GM21786 (cell line): Measurements from ENCODE around the gene CNDP2.

Experiments used
- ATAC-seq: cut with Tn5 transposase; IDR thresholded peaks from one replicate; pipeline ENCODE4 v1.9.1; 2021; ENCODE audit not compliant: unreplicated experiment

CNDP2 gene

DNA sequence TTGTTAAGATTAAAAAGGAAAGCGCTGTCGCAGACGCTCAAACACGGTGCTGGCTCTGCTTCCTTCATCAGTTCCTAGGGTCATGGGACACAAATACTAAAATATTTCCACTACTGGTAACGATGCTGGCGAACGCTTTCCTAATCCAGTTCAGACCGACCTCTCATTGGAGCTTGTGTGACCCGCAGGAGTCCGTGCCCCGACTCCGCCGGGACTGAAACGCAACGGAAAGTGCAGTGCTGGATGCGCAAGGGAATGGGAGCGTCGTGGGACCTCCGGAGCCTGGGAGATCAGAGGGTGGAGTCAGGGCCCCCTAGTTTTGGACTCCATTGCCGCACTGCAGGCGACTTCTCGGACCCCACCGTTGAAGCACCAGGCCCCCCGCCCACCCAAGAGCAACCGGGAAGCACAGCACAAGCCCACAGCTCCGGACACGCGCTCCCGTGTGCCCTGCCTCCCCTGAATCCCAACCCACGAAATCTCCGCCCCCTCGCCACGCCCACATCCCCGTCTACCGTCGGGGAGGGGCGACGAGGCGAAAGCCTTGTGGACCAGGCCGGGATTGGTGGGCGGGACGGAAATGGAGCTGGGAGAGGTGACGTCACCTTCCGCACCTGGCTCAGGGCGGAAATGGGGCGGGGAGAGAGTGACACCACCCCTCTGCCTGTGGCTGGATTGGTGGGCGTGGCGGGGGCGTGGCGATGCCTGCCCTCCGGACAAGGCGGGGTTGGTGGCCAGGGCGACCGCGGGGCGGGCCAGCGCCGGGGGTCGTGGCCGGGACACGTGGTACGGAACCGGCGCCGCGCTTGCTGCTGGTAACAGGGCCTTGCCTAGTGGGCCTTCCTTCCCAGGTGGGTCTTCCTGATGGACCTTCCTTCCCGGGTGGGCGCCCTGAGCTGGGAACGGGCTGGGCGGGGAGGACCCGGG, at the start of gene CNDP2:
CNDP2 (plus strand) TSS at position 783 of the 927 bp plus-strand sequence. CDS start 3,611 bp downstream, outside the sequence.
- ATAC-seq, result peak; percentile 64

DNA sequence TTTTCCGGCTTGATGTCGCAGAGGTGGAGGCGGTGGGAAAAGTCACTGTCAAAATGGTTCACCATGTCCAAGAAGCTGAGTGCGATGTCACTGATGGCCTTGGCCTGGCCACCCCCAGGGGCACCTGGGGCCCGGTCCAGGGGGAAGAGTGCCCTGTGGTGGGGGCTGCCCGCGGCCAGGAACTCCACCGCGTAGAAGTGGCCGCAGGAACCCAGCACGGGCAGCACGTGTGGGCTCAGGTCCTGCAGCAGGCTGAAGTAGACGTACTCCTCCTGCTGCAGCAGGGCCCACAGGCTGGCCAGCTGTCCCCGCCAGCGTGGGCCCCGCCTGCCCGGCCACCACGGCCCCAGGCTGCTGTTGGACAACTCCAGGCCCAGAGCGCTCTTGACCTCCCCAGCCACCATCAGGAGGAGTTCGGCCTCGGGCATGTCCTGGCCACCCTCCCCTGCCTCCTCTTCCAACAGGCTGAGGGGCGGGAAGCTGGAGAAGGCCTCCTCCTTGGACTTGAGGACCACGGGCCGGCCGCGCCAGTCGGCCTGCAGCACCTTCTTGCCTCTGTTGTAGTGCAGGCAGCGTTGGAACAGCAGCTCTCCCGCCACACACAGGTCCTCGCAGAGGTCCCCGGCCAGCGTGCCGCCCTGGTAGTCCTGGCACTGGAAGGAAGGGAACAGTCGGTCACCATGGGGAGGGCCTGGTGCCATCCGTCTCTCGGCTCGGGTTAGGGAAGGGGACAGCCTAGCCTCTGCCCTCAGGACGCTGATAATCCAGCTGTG, 49.3 kb upstream of the CNDP2 start:
- no peak for ATAC-seq

DNA sequence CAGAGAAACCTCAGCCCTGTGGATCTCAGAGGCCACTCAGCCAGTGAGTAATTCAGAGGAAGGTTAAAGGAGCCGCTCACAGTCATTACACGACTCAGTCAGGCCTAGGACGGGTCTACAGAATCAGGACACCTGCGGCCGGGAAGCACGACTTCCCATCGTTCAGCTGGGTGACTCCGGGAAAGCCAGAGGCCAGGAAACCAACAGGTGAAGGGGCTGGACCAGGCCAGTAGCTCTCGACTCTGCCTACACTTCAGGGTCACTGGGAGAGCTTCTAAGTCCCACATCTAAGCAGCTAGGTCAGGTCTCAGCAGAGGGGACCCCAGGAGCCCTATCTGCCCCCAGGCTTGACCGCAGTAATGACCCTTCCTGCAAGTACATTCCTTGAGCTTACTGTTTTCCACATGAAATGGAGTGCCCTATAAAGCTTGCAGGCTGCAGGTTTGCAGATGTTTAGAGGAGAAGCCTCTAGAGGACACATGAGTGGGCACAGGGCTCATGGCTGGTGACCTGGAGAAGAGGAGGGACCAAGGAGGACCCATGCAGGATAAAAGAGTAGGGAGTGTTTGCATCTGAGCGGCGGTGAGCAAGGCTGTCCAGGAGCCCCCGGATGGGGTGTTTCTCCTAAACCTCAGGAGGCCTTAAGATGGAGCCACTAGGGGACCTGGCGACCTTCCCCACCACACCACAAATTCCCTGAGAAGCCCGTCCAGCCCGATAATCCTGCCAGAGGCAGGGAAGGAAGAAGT, 48.6 kb upstream of the CNDP2 start:
- no peak for ATAC-seq

DNA sequence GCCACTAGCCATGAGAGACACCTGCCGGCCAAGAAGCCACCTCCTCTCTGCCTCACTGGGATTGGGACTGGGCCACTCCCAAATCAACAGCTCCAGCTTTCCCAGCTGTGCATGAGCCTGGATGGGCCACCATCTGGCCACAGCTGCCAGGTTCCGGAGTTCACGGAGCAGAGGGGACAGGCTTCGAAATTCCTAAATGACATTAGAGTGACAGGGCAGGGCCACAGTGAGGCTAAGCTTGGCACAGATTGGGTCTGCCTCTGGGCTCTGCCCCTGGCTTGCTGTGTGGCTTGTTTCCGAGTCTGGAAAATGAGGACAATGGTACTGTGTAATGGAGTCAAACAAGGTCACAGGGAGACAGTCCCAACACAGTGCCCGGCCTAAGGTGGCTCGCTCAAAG, 45.5 kb upstream of the CNDP2 start:
- no peak for ATAC-seq

DNA sequence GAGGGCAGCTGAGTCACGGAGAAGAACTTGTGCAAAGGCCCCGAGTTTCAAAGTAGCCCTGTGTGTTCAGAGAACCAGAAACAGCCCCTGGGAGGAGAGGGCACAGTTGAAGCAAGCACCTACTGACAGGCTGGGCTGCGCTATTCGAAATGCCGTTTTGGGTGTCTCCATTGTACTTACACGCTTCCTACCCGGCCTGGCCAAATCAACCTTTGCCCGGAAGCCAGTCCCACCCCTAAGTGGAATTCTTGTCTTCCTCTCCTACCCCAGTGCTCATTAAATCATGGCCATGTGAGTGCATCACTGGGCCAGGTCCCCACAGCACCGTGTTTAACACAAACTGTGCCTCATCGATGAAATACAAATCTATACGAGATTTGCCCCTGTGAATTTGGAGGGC, 45.0 kb upstream of the CNDP2 start:
- ATAC-seq, result no peak

DNA sequence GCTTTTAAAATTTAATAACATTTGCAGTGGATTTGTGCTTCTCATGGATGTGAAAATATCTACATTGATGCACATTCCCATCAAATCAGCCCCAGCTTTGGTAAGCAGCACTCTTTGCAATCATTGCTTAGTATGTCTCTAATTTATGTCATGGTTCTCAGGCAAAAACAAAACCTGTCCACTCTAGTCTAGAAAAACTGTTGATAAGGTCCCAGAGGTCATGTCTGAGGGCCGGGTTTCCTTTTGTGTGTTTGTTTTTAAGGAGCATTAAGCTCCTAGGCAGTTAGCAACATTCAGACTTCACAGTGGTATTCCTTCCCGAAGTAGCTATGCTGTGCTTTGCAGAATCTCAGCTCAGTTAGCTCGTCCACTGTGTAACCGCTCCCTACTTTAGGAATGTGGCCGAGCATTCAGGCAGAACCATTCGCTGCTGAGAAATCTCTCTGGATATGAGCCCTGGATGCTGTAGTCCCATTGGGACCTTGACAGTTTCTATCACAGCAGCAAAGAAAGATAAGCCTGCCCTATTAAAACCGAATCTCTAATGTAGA, 43.1 kb upstream of the CNDP2 start:
- ATAC-seq, result no peak

DNA sequence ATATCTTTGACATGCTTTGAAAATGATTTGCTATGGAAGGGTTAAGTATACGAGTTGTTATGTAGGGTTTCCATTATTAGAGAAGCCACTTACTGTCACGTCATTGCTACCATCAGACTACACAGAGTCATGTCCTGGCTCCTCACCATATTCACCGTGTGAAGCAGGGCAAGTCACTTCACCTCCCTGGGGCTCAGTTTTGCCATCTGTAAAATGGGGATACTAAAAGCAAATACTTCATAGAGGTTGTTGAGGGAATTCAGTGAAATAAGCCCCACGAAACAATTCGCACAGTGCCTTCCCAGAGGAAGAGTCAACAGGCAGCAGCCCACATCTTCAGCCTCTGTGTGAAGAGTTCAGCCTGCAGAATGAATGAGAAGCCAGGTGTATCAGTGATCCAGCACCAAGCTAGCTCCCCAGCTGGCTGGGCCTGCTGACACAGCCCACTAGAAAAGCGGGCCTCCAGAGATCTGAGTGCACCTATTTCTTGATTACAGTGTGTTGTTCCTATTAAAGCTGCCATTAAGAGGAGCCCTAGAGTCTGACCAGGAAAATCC, 42.4 kb upstream of the CNDP2 start:
- no peak for ATAC-seq

DNA sequence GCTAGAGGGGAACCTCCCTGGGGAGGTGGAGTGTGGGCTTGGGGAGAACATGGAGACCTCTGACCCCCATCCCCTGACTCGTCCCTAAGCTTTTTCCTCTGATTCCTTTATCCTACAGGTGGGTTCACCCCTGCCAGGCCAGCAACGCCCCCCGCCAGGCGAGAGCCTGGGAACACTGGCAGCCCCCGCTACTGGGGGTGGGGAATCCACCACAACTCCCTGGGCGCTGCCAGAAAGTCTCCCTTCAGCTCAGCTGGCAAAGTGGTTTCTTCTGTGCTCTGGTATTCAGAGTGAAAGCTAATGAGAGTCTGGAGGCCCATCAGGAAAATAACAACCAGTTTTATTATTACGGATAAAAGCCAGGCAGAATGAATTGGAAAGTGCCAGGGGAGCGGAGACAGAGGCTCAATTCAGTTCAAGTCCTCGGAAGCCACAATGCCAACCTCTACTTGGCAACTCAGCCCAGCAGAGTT, 41.8 kb upstream of the CNDP2 start:
- no peak for ATAC-seq

DNA sequence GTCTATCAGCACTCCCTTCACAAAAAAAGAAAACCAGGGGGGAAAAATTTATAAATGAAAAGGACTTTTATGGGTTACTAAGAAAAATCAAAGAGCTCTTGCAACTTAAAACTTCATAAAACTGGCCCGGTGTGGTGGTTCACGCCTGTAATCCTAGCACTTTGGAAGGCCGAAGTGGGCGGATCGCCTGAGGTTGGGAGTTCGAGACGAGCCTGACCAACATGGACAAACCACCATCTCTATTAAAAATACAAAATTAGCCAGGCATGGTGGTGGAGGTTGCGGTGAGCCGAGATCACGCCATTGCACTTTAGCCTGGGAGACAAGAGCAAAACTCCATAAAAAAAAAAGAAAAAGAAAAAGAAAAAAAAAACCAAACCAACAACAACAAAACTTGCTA, 40.8 kb upstream of the CNDP2 start:
- no peak for ATAC-seq

DNA sequence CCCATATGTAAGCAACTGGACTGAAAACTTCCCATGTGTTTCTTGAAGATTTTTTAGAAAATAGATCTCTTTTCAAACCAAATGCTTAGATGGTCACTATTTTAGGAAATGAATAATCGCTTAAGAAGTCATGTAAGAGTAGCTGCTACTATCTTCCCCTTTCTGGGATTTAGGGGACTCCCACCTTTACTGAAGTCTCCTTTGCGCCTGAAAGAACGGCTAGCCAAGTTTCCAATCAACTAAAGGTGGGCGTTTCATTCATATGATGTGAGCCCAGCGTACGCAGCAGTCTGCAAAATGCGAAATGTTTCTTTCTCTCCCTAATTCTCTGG, 40.2 kb upstream of the CNDP2 start:
- ATAC-seq, result no peak

DNA sequence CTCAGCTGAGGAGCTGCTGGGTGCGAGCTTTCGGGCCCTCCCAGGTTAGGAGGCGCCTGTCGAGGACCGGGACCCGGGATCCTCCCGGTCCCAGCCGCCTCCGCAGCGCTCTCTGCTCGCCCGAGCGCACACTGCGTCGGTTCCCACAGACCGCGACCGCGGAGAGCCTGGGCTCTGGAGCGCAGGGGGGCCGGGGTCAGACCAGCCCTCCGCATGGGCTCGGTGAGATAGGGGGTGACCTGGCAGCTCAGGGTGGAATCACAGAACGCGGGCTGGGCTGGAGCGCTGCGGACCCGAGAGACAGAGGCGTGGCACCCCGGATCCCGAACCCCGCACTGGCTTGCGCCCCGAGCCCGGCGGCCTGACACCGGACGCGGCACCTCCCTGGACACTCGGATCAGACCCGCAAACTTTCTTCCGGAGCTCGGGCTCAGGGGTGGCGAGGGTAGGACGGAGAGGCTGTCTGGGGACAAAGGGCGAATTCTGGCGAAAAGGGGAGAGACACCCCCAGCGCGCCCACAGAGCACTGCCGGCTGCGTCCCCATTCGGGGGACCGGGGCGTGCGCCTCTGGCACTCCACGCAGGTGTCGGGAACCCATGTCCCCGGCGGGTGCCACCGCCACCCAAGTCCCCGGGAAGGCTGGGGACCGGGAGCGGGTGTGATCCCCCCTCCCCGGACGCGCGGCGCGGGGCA, 39.7 kb upstream of the CNDP2 start:
- ATAC-seq, result no peak

DNA sequence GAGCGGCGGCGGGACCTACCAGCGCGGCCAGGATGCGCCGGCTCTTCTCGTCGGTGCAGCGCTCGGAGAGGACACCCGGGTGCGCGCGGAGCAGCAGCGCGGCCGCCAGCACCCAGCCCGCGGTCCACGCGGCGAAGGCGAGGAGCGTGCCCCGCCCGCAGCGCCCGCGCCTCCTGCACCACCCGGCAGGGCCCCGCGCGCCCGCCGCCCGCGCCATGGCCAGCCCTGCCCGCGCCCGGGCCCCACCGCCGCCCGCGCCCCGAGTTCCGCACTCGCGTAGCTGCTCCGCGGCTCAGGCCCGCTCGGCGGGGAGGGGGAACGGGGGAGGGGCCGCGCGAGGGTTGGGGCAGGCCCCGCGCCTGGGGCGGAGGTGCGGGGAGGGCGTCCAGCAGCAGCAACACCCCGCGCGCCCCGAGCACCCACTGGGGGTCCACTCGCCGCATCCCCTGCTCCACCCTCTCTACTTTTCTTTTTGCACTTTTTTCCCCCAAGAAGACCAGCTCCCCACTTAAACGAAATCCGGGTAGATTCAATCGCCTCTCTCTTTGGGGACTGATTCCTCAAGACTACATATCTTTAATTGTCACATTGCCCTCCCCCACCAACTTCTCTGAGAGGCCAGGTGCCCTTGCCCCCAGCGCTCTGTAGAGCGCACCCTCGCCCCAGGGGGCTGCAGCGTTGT, 39.0 kb upstream of the CNDP2 start, which contains the start of gene DIPK1C:
DIPK1C (minus strand) TSS at position 266 of the 682 bp plus-strand sequence; CDS start at position 217, 49 bp downstream.
- no peak for ATAC-seq

DNA sequence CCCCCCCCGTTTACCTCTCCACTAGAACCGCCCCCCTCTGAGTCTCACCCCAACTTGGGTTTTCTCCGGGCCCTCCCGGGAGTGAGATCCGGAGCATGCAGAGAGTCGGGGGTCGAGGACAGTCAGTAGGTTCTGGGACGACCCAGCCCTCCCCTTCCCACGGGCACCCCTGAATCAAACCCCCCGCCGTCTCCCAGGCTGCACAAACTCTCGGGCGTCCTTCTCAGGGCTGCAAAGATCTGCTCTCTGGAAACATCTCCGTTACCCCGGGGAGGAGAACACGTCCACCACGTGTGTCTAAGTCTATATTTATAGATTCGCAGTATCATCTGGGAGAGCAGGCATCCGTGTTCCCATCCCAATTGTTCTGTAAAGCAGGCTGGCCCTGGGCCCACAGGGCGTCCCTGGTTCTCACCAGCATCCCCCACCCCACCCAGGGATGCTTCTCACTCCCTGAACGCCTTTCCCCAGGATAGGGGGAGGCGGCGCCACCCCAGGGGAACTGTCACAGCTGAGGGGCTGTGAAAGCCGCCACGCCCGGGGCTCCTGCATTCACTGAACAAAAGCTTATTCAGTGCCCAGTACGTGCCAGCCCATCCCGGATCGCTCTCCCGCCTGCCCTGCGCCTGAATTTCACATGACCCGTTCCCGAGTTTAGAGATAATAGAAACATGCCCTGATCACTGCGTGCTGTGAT, 38.3 kb upstream of the CNDP2 start:
- no peak for ATAC-seq

DNA sequence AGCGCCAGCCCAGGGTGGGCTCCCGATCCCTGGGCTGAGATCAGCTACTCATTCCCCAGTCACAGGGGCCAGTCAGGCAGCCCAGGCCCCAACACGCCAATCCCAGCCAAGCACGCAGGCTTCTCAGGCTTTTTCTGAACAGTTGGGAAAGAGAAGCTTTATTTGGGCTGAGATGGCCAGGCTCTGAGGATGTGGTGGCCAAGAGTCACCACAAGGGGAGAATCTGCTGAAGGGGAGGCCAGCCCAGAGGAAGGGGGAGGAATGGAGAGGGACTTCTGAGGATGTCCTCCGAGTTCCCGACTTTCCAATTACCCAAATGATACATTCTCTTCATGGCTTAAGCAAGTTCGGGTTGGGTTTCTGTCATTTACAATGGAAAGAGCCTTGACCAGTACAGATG, 36.3 kb upstream of the CNDP2 start:
- ATAC-seq, result no peak

DNA sequence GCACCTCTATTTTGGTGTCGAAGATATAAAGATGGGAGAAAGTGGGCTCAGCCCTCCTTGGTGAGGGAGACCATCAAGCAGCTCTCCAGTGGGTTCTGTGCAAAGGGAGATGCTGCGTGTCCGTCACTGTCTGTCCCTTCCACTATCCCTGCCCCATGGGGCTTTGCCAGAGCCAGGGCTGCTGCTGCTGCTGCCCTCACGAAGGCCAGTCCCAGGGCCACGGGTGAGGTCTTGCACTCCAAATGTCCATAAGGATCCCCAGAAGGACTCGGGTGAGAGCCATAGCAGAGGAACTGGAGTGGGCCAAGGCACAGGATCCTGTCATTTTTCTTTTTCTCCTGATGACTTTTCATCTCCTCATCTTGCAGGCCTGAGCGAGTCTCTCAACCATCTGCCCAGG, 35.3 kb upstream of the CNDP2 start:
- ATAC-seq, result no peak

DNA sequence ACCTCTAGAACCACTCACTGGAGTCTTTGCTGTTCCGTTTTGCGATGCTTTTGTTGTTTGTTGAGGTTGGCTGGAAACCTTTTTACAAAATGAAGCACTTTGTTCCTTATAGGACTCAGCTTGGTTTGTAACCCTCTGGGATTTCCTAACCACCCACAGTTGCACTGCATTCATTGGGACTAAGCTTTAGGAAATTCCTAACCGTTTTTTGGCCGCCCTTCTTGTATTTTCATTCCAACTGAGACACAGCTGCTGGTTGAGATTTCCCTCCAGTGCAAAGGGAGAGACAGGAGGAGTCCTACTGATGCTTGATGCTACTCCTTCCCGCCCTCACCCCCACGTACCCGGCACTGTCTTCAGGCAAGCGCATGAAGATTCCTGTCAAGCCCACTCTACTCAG, 32.9 kb upstream of the CNDP2 start:
- no peak for ATAC-seq

DNA sequence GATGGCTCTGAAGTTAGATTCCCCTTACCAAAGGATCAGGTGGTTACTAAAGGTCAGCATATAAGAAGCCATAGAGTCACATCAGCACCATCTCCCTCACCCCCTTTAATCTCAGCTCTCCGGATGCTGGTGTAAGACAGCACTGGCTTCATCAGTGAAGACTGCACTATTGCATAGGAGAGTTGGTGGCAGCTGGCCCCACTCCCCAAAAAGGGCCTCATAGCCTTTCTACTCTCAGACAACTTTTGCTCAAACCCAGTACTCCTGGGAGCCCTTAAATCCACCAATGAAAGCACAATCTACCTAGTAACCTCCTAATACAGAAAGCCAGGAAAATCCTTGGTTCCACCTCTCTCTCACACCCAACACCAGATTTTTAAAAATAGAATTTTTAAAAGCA, 32.2 kb upstream of the CNDP2 start:
- ATAC-seq, result no peak

DNA sequence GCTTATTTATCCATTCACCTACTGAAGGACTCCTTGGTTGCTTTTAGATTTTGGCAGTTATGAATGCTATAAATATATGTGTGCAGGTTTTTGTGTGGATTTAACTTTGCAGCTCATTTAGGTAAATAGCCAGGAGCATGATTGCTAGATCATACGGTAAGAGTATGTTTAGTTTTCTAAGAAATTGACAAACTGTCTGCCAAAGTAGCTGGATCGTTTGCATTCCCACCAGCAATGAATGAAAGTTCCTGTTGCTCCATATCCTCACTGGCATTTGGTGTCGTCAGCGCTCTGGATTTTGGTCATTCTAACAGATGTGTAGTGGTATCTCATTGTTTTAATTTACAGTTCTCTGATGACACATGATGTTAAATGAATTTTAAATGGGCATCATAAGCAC, 30.4 kb upstream of the CNDP2 start:
- no peak for ATAC-seq

DNA sequence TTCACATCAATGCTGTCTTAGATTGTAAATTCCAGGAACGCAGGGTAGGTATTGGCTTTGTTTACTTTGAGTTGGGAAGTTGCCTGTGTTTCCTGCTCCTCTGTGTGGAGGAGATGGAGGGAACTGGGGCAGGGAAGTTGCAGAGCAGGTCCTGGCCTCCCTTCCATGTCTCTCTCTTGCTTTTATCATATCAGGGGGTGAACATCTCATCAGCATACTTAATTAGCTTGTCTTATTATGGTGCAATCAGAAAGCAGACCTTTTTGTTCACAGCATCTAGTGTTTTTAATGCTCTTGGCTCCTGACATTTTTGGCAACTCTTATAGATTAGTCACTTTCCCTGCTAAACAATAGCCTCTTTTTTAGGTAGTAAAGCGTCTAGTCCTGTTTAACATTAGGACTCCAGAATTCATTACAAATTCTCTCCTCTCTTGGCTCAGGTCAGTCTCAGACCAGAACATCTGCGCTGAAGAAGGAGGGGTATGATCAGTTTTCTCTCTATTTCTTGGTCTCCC, 27.6 kb upstream of the CNDP2 start:
- no peak for ATAC-seq
